HG03064 (cell line): ENCODE measurements around the gene DOCK3.
"Not testable (repeated sequence)": the region's sequence is repeated elsewhere in the genome, so short reads cannot be mapped to it uniquely, and the experiment has no call there.

Experiments
- ATAC-seq: cut with Tn5 transposase; IDR thresholded peaks from one replicate; pipeline ENCODE4 v1.9.1; 2021; ENCODE audit warnings: low read depth; ENCODE audit not compliant: unreplicated experiment

DOCK3 gene

GRCh38 chr3:50961386-50961785 is 286.7 kb downstream of the DOCK3 start:
- no peak for ATAC-seq

GRCh38 chr3:50971487-50971924 is 296.8 kb downstream of the DOCK3 start:
- no peak for ATAC-seq

GRCh38 chr3:50972029-50972428 is 297.3 kb downstream of the DOCK3 start:
- no peak for ATAC-seq

- not testable (repeated sequence) for ATAC-seq
Measured at GRCh38 chr3:50978586-50978985, 303.9 kb downstream of the DOCK3 start.

GRCh38 chr3:50978991-50979667 is 304.4 kb downstream of the DOCK3 start:
- ATAC-seq, result no peak

- ATAC-seq, result no peak
Measured at GRCh38 chr3:50982540-50983325, 308.0 kb downstream of the DOCK3 start.

GRCh38 chr3:50983887-50984286 is 309.2 kb downstream of the DOCK3 start:
- no peak for ATAC-seq

- ATAC-seq, result no peak
Measured at GRCh38 chr3:50985893-50986292, 311.2 kb downstream of the DOCK3 start.

- ATAC-seq, result no peak
Measured at GRCh38 chr3:50986726-50987125, 312.0 kb downstream of the DOCK3 start.

- no peak for ATAC-seq
Measured at GRCh38 chr3:50994537-50994936, 319.8 kb downstream of the DOCK3 start.

- no peak for ATAC-seq
Measured at GRCh38 chr3:50995085-50995824, 320.5 kb downstream of the DOCK3 start.

GRCh38 chr3:51002495-51002894 is 327.8 kb downstream of the DOCK3 start:
- no peak for ATAC-seq

- ATAC-seq, result no peak
Measured at GRCh38 chr3:51004235-51004634, 329.5 kb downstream of the DOCK3 start.

GRCh38 chr3:51024121-51024520 is 349.4 kb downstream of the DOCK3 start:
- no peak for ATAC-seq

- no peak for ATAC-seq
Measured at GRCh38 chr3:51024765-51025632, 350.3 kb downstream of the DOCK3 start.

GRCh38 chr3:51031666-51032065 is 356.9 kb downstream of the DOCK3 start:
- ATAC-seq, result no peak

- no peak for ATAC-seq
Measured at GRCh38 chr3:51035630-51036029, 360.9 kb downstream of the DOCK3 start.

- ATAC-seq, result no peak
Measured at GRCh38 chr3:51044982-51045381, 370.3 kb downstream of the DOCK3 start.

- ATAC-seq, result no peak
Measured at GRCh38 chr3:51052562-51052961, 377.8 kb downstream of the DOCK3 start.

- ATAC-seq, result no peak
Measured at GRCh38 chr3:51057121-51057520, 382.4 kb downstream of the DOCK3 start.
